ENCODE measurements around the gene DAB1. TPM values are rescaled to one million over a fixed set of nuclear protein-coding genes. Genes with fewer than 3 reads are reported as not detected.

DAB1 gene
- total RNA-seq, 1 donor from 2014 or later, result 14.6 TPM

- no peaks in the 10 kb centered on the region for H3K27me3 Mint-ChIP-seq (ENCODE audit: insufficient read depth, low read depth)
- H3K9me3 Mint-ChIP-seq, result no peaks in the 10 kb centered on the region
- H4K20me1 ChIP-seq (ENCODE audit: low read depth), result no peaks in the 10 kb centered on the region
- no peak overlapping the region for H3K4me3 Mint-ChIP-seq
- no peak for DNase-seq (ENCODE audit: low spot score)
- no peak overlapping the region for H2AFZ ChIP-seq (replicated peaks)
- no peak overlapping the region for H3K4me3 ChIP-seq
- no peaks in the 10 kb centered on the region for H3K4me1 ChIP-seq
- H3K4me1 Mint-ChIP-seq, result no peaks in the 10 kb centered on the region
- TF ChIP-seq EZH2phosphoT487 (IDR thresholded peaks at IDR 0.05) (no peak), EZH2 (IDR thresholded peaks at IDR 0.05) (no peak), CTCF (IDR thresholded peaks at IDR 0.05) (no peak)
- no peaks in the 10 kb centered on the region for H3K9me3 ChIP-seq (ENCODE audit: low read depth)
- H3K9ac ChIP-seq, result no peak overlapping the region
- H3K27me3 ChIP-seq, result no peaks in the 10 kb centered on the region
- no peak overlapping the region for H3K4me2 ChIP-seq
- H3K27ac Mint-ChIP-seq, result no peak overlapping the region
- H3K36me3 ChIP-seq, result no peaks in the 10 kb centered on the region
- no peaks in the 10 kb centered on the region for H3K79me2 ChIP-seq (ENCODE audit: low read depth)
- H3K36me3 Mint-ChIP-seq, result no peaks in the 10 kb centered on the region
- no peak overlapping the region for H3K27ac ChIP-seq
- H3F3A ChIP-seq (ENCODE audit: low read depth), result no peaks in the 10 kb centered on the region
Measured at GRCh38 chr1:57132993-57133622, 290.8 kb downstream of the DAB1 start.

- no peak overlapping the region for H3K4me2 ChIP-seq
- Mint-ChIP-seq H3K4me1 (no peaks in the 10 kb centered on the region), H3K27ac (no peak overlapping the region), H3K36me3 (no peaks in the 10 kb centered on the region), H3K9me3 (no peaks in the 10 kb centered on the region), H3K27me3 (ENCODE audit: insufficient read depth, low read depth) (no peaks in the 10 kb centered on the region), H3K4me3 (no peak overlapping the region)
- H3K4me3 ChIP-seq, result no peak overlapping the region
- H3K4me1 ChIP-seq, result no peaks in the 10 kb centered on the region
- H3K27ac ChIP-seq, result no peak overlapping the region
- no peaks in the 10 kb centered on the region for H3K79me2 ChIP-seq (ENCODE audit: low read depth)
- no peak overlapping the region for H3K9ac ChIP-seq
- no peaks in the 10 kb centered on the region for H3K9me3 ChIP-seq (ENCODE audit: low read depth)
- no peaks in the 10 kb centered on the region for H3K36me3 ChIP-seq
- no peaks in the 10 kb centered on the region for H4K20me1 ChIP-seq (ENCODE audit: low read depth)
- no peaks in the 10 kb centered on the region for H3K27me3 ChIP-seq
- TF ChIP-seq EZH2 (IDR thresholded peaks at IDR 0.05), result no peak
- DNase-seq (ENCODE audit: low spot score), result no peak
- no peak overlapping the region for H2AFZ ChIP-seq (replicated peaks)
- H3F3A ChIP-seq (ENCODE audit: low read depth), result no peaks in the 10 kb centered on the region
Measured at GRCh38 chr1:57131701-57132394, 292.0 kb downstream of the DAB1 start.

GRCh38 chr1:57131257-57131656, 292.6 kb downstream of the DAB1 start:
- no peak for TF ChIP-seq CTCF (IDR thresholded peaks at IDR 0.05)
- no peak for TF ChIP-seq EZH2phosphoT487 (IDR thresholded peaks at IDR 0.05)
- no peak for TF ChIP-seq EZH2 (IDR thresholded peaks at IDR 0.05)
- H3K4me1 Mint-ChIP-seq, result no peaks in the 10 kb centered on the region
- Histone ChIP-seq H3K9ac (no peak overlapping the region), H3K79me2 (ENCODE audit: low read depth) (no peaks in the 10 kb centered on the region), H3F3A (ENCODE audit: low read depth) (no peaks in the 10 kb centered on the region), H3K4me1 (no peaks in the 10 kb centered on the region), H2AFZ (replicated peaks) (no peak overlapping the region), H3K27me3 (no peaks in the 10 kb centered on the region), H3K4me3 (no peak overlapping the region), H3K9me3 (ENCODE audit: low read depth) (no peaks in the 10 kb centered on the region), H3K36me3 (no peaks in the 10 kb centered on the region), H3K4me2 (no peak overlapping the region), H4K20me1 (ENCODE audit: low read depth) (no peaks in the 10 kb centered on the region), H3K27ac (no peak overlapping the region)
- H3K9me3 Mint-ChIP-seq, result no peaks in the 10 kb centered on the region
- H3K27ac Mint-ChIP-seq, result no peak overlapping the region
- H3K36me3 Mint-ChIP-seq, result no peaks in the 10 kb centered on the region
- no peaks in the 10 kb centered on the region for H3K27me3 Mint-ChIP-seq (ENCODE audit: insufficient read depth, low read depth)
- no peak for DNase-seq (ENCODE audit: low spot score)
- no peak overlapping the region for H3K4me3 Mint-ChIP-seq

- no peaks in the 10 kb centered on the region for H3K9me3 ChIP-seq (ENCODE audit: low read depth)
- no peaks in the 10 kb centered on the region for H4K20me1 ChIP-seq (ENCODE audit: low read depth)
- H3K27ac Mint-ChIP-seq, result no peak overlapping the region
- no peaks in the 10 kb centered on the region for H3K36me3 Mint-ChIP-seq
- no peak overlapping the region for H2AFZ ChIP-seq (replicated peaks)
- TF ChIP-seq EZH2phosphoT487 (IDR thresholded peaks at IDR 0.05) (no peak), EZH2 (IDR thresholded peaks at IDR 0.05) (no peak), CTCF (IDR thresholded peaks at IDR 0.05) (no peak)
- no peak overlapping the region for H3K27ac ChIP-seq
- H3K9ac ChIP-seq, result no peak overlapping the region
- peaks cover 2% of the 10 kb centered on the region for H3K4me1 Mint-ChIP-seq
- no peaks in the 10 kb centered on the region for H3K27me3 Mint-ChIP-seq (ENCODE audit: insufficient read depth, low read depth)
- H3K4me2 ChIP-seq, result no peak overlapping the region
- no peak overlapping the region for H3K4me3 Mint-ChIP-seq
- DNase-seq (ENCODE audit: low spot score), result no peak
- H3K4me1 ChIP-seq, result no peaks in the 10 kb centered on the region
- no peak overlapping the region for H3K4me3 ChIP-seq
- H3K9me3 Mint-ChIP-seq, result no peaks in the 10 kb centered on the region
- no peaks in the 10 kb centered on the region for H3K36me3 ChIP-seq
- no peaks in the 10 kb centered on the region for H3F3A ChIP-seq (ENCODE audit: low read depth)
- no peaks in the 10 kb centered on the region for H3K79me2 ChIP-seq (ENCODE audit: low read depth)
- H3K27me3 ChIP-seq, result no peaks in the 10 kb centered on the region
Measured at GRCh38 chr1:57129865-57130264, 294.0 kb downstream of the DAB1 start.

Measured in neural progenitor cell (in vitro differentiated cells).